Stimulated activated CD4-positive, alpha-beta T cell treated with anti-CD3 and anti-CD28 coated beads, Interleukin-2, amount 100 ng/mL, for 24 hours (primary cell): ENCODE measurements around the gene RAC3.

Source experiments
- DNase-seq, 2 donors: peaks; one replicate each; pipeline ENCODE4 v3.0.0-alpha.2; 2020

RAC3 gene

GRCh38 chr17:82045936-82046484 lies 14.5 kb downstream of the RAC3 start:
- DNase-seq: no peak

GRCh38 chr17:82046903-82047302 lies 15.4 kb downstream of the RAC3 start:
- no peak for DNase-seq

GRCh38 chr17:82047379-82047778 lies 15.9 kb downstream of the RAC3 start:
- no peak for DNase-seq

- no peak for DNase-seq
These were observed 16.6 kb downstream of the RAC3 start for GRCh38 chr17:82047914-82048570.

- DNase-seq: no peak
These were observed 17.1 kb downstream of the RAC3 start for GRCh38 chr17:82048571-82048971.

- DNase-seq: no peak
These were observed 17.6 kb downstream of the RAC3 start for GRCh38 chr17:82049106-82049505.

- no peak for DNase-seq
These were observed 18.1 kb downstream of the RAC3 start for GRCh38 chr17:82049521-82049971.

GRCh38 chr17:82050152-82050760 lies 18.8 kb downstream of the RAC3 start:
- no peak for DNase-seq

GRCh38 chr17:82050761-82051641 lies 19.5 kb downstream of the RAC3 start:
- DNase-seq: no peak

- peak; percentile 89 to 91 for DNase-seq
These were observed 20.5 kb downstream of the RAC3 start, which contains the start of the genes GPS1 and RFNG for GRCh38 chr17:82051776-82052637. TSS of gene GPS1 (plus strand) at chr17:82051898. CDS start at chr17:82051932, 34 bp downstream. TSS of gene RFNG (minus strand) at chr17:82051811. CDS start at chr17:82051766, 45 bp downstream.

GRCh38 chr17:82052638-82053059 lies 21.2 kb downstream of the RAC3 start:
- DNase-seq: no peak

GRCh38 chr17:82053130-82053529 lies 21.7 kb downstream of the RAC3 start:
- DNase-seq: no peak

GRCh38 chr17:82053556-82054263 lies 22.2 kb downstream of the RAC3 start:
- DNase-seq: no peak

GRCh38 chr17:82054351-82055022 lies 23.0 kb downstream of the RAC3 start:
- DNase-seq: no peak

GRCh38 chr17:82055023-82055964 lies 23.8 kb downstream of the RAC3 start:
- no peak for DNase-seq

- peak in 1 of 2 donors; percentile 11 for DNase-seq
These were observed 24.7 kb downstream of the RAC3 start for GRCh38 chr17:82055965-82056728.

- no peak for DNase-seq
These were observed 25.5 kb downstream of the RAC3 start for GRCh38 chr17:82056729-82057621.
